Stomach smooth muscle (tissue), 2 donors: Measurements from ENCODE around the gene CHST12.
A peak's percentile ranks its signal among the peaks of the same experiment; 100 is the strongest.
"Not testable (repeated sequence)": the region's sequence is repeated elsewhere in the genome, so short reads cannot be mapped to it uniquely, and the experiment has no call there.

ENCODE experiments used
- H3K27ac ChIP-seq: one replicate; pipeline ENCODE4 v1.7.0; 2013; ENCODE audit warnings: mild to moderate bottlenecking, low read length, inconsistent platforms
- H3K27me3 ChIP-seq, 2 donors: one replicate each; pipeline ENCODE4 v1.7.0; 2013; ENCODE audit warnings: low read length in 2 of 2; ENCODE audit not compliant: insufficient read depth in 2 of 2, control insufficient read depth in 1 of 2
- H3K36me3 ChIP-seq, 2 donors: one replicate each; pipeline ENCODE4 v1.7.0; 2013; ENCODE audit warnings: low read length in 2 of 2; ENCODE audit not compliant: control insufficient read depth in 2 of 2, insufficient read depth in 2 of 2
- H3K4me1 ChIP-seq: one replicate; pipeline ENCODE4 v1.7.0; 2013; ENCODE audit warnings: low read length; ENCODE audit not compliant: control insufficient read depth, insufficient read depth
- H3K4me3 ChIP-seq, 2 donors: one replicate each; pipeline ENCODE4 v1.7.0; 2013; ENCODE audit warnings: low read length in 2 of 2
- H3K9ac ChIP-seq, 2 donors: one replicate each; pipeline ENCODE4 v1.7.0; 2013; ENCODE audit warnings: low read length in 2 of 2, mild to moderate bottlenecking in 1 of 2
- H3K9me3 ChIP-seq, 2 donors: one replicate each; pipeline ENCODE4 v1.7.0; 2013; ENCODE audit warnings: low read length in 2 of 2; ENCODE audit not compliant: control insufficient read depth in 2 of 2
- donor health status: healthy.
- donor health status: Pancreatic carcinoma.

The CHST12 gene

GRCh38 chr7:2405201-2405600 lies 1.8 kb downstream of the CHST12 start:
- Histone ChIP-seq H3K4me1 (peaks cover 17% of the 10 kb centered on the region), H3K27me3 (no peaks in the 10 kb centered on the region), H3K9me3 (no peaks in the 10 kb centered on the region), H3K9ac (no peak overlapping the region), H3K4me3 (peak overlapping the region in 1 of 2 donors; percentile 82), H3K27ac (no peak overlapping the region), H3K36me3 (no peaks in the 10 kb centered on the region)

GRCh38 chr7:2405601-2406345 lies 2.4 kb downstream of the CHST12 start:
- Histone ChIP-seq H3K36me3 (no peaks in the 10 kb centered on the region), H3K9ac (peak overlapping the region in 1 of 2 donors; percentile 33), H3K4me3 (no peak overlapping the region), H3K4me1 (peaks cover 16% of the 10 kb centered on the region), H3K27me3 (no peaks in the 10 kb centered on the region), H3K9me3 (no peaks in the 10 kb centered on the region), H3K27ac (no peak overlapping the region)

GRCh38 chr7:2409745-2410414 lies 6.5 kb downstream of the CHST12 start:
- no peaks in the 10 kb centered on the region for H3K36me3 ChIP-seq
- no peak overlapping the region for H3K27ac ChIP-seq
- H3K27me3 ChIP-seq = no peaks in the 10 kb centered on the region
- H3K9ac ChIP-seq = no peak overlapping the region
- H3K4me3 ChIP-seq = no peak overlapping the region
- H3K4me1 ChIP-seq = peaks cover 19% of the 10 kb centered on the region
- no peaks in the 10 kb centered on the region for H3K9me3 ChIP-seq

- no peak overlapping the region for H3K4me3 ChIP-seq
- H3K9ac ChIP-seq = no peak overlapping the region
- H3K27ac ChIP-seq = no peak overlapping the region
- H3K36me3 ChIP-seq = no peaks in the 10 kb centered on the region
- no peaks in the 10 kb centered on the region for H3K27me3 ChIP-seq
- peaks cover 12% of the 10 kb centered on the region for H3K4me1 ChIP-seq
- no peaks in the 10 kb centered on the region for H3K9me3 ChIP-seq
These were observed 7.6 kb downstream of the CHST12 start for GRCh38 chr7:2411049-2411448.

GRCh38 chr7:2411815-2412586 lies 8.6 kb downstream of the CHST12 start:
- Histone ChIP-seq H3K27ac (peak overlapping the region; percentile 24), H3K4me3 (no peak overlapping the region)

GRCh38 chr7:2412587-2413201 lies 9.3 kb downstream of the CHST12 start:
- Histone ChIP-seq H3K4me1 (peaks cover 12% of the 10 kb centered on the region), H3K4me3 (no peak overlapping the region), H3K27me3 (no peaks in the 10 kb centered on the region), H3K36me3 (no peaks in the 10 kb centered on the region), H3K9me3 (no peaks in the 10 kb centered on the region), H3K9ac (no peak overlapping the region), H3K27ac (no peak overlapping the region)

More at GRCh38 chr7:2411815-2412586, 8.6 kb downstream of the CHST12 start:
- Histone ChIP-seq H3K36me3 (no peaks in the 10 kb centered on the region), H3K4me1 (peaks cover 12% of the 10 kb centered on the region), H3K27me3 (no peaks in the 10 kb centered on the region), H3K9ac (no peak overlapping the region), H3K9me3 (no peaks in the 10 kb centered on the region)

GRCh38 chr7:2416063-2416462 lies 12.7 kb downstream of the CHST12 start:
- Histone ChIP-seq H3K4me3 (no peak overlapping the region), H3K36me3 (no peaks in the 10 kb centered on the region), H3K9me3 (no peaks in the 10 kb centered on the region), H3K9ac (no peak overlapping the region), H3K4me1 (peaks cover 12% of the 10 kb centered on the region), H3K27ac (no peak overlapping the region), H3K27me3 (no peaks in the 10 kb centered on the region)

GRCh38 chr7:2416650-2417049 lies 13.2 kb downstream of the CHST12 start:
- Histone ChIP-seq H3K4me1 (peaks cover 9% of the 10 kb centered on the region), H3K27me3 (no peaks in the 10 kb centered on the region), H3K9ac (no peak overlapping the region), H3K9me3 (no peaks in the 10 kb centered on the region), H3K4me3 (no peak overlapping the region), H3K36me3 (no peaks in the 10 kb centered on the region), H3K27ac (no peak overlapping the region)

GRCh38 chr7:2417178-2417577 lies 13.8 kb downstream of the CHST12 start:
- H3K36me3 ChIP-seq, H3K9ac ChIP-seq, H3K4me1 ChIP-seq, H3K9me3 ChIP-seq, H3K27me3 ChIP-seq, H3K4me3 ChIP-seq: not testable (repeated sequence)
- peak overlapping the region; percentile 11 for H3K27ac ChIP-seq

- Histone ChIP-seq H3K27ac (peak overlapping the region; percentile 11), H3K9ac (no peak overlapping the region), H3K36me3 (no peaks in the 10 kb centered on the region), H3K9me3 (no peaks in the 10 kb centered on the region), H3K27me3 (no peaks in the 10 kb centered on the region), H3K4me1 (no peaks in the 10 kb centered on the region), H3K4me3 (no peak overlapping the region)
These were observed 14.6 kb downstream of the CHST12 start for GRCh38 chr7:2417981-2418481.
